NCI-H1417 treated with DMSO at 0.1 percent for 48 hours (cell line): ENCODE measurements around the gene CUL4A.

Source experiments
- DNase-seq: peaks from one replicate; lab custom pipeline; 2025; lab: John Stamatoyannopoulos, UW

The CUL4A gene

GRCh38 chr13:113179374-113180230, 29.8 kb upstream of the CUL4A start:
- no peak for DNase-seq

DNA sequence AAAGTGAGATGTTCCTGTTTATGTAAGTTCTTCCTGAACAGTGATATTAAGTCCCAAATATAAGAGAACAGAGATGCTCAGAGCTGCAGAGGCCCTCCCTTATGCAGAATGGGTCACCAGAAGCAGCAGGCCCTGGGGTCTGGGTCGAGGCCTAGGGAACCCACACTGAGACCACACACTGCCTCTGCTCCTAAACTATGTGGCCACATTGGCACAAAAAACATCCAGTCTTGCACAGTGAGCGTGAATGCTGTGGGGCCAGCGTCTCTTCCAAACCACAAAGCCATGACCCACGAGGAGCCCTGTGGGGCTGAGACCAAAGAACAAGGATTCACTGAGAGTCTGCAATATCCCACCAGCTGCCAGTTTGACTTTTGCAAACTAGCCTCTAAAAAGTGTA, 27.4 kb upstream of the CUL4A start:
- DNase-seq, result no peak

DNA sequence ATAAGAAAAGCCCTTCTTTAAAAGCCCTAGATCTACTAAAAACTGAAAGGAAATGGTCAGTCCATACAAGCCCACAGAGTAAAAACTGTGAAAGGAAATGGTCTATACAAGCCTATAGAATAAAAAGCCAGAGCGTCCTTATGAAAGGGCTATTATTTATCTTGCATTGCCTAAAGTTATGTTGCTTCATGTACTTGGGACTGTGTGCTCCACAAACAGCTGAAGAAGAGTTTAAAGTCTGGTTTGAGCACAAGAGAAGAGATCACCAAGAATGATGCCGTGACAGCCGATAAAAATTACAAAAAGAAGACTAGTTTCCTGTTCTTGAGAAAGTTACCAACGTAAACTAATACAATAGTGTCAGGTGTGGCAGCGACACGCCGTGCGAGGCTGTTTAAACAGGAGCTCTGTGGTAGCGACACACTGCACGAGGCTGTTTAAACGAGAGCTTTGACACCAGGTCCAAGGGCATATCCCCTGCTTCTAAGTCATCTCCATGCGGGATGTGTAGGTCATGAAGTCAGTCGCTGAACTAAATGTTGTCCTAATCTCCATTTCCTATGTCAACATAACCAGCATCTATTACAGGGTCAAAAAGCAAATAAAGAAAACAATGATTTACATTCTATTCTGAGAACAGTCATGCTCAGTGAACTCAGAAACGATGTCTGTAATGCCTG, 25.8 kb upstream of the CUL4A start:
- DNase-seq, result no peak

GRCh38 chr13:113184568-113185440, 24.6 kb upstream of the CUL4A start:
- no peak for DNase-seq

DNA sequence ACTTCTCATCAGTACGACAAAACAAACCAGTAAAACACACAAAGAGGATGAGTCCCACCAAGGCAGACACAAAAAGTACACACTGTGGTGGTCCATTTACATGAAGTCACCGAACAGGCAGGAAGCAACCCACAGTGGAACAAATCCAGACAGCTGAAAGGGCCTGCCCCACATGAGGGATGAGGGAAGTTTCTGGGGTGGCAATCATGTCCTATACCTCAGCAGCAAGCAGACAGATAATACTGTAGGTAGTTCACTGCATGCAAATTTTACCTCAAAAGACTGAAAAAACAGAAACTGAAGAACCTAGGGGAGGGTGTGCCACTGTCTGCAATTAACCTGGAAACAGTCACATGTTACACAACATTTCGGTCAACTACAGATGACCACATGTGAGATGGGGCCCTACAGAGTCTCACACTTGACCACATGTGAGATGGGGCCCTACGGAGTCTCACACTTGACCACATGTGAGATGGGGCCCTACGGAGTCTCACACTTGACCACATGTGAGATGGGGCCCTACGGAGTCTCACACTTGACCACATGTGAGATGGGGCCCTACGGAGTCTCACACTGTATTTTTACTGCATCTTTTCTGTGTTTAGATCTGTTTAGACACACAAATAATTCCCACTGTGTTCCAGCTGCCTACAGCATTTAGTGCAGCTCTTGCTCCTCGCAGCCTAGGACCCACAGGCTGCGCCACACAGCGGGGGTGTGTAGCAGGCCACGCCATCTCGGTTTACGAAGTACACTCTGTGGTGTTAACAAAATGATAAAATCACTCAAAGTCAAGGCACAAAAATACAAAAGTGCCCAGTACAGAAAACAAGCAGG, 23.1 kb upstream of the CUL4A start:
- no peak for DNase-seq

GRCh38 chr13:113187263-113187669, 22.1 kb upstream of the CUL4A start:
- no peak for DNase-seq

GRCh38 chr13:113187883-113188665, 21.3 kb upstream of the CUL4A start:
- no peak for DNase-seq

GRCh38 chr13:113190181-113190580, 19.2 kb upstream of the CUL4A start:
- DNase-seq, result no peak

GRCh38 chr13:113192279-113192678, 17.1 kb upstream of the CUL4A start:
- DNase-seq, result no peak

- no peak for DNase-seq
Measured at GRCh38 chr13:113192902-113193301, 16.5 kb upstream of the CUL4A start.

GRCh38 chr13:113195360-113195759, 14.1 kb upstream of the CUL4A start:
- DNase-seq, result no peak

GRCh38 chr13:113196970-113197737, 12.3 kb upstream of the CUL4A start:
- DNase-seq, result no peak

GRCh38 chr13:113201815-113202214, 7.6 kb upstream of the CUL4A start:
- DNase-seq, result no peak

- no peak for DNase-seq
Measured at GRCh38 chr13:113202912-113203311, 6.5 kb upstream of the CUL4A start.

DNA sequence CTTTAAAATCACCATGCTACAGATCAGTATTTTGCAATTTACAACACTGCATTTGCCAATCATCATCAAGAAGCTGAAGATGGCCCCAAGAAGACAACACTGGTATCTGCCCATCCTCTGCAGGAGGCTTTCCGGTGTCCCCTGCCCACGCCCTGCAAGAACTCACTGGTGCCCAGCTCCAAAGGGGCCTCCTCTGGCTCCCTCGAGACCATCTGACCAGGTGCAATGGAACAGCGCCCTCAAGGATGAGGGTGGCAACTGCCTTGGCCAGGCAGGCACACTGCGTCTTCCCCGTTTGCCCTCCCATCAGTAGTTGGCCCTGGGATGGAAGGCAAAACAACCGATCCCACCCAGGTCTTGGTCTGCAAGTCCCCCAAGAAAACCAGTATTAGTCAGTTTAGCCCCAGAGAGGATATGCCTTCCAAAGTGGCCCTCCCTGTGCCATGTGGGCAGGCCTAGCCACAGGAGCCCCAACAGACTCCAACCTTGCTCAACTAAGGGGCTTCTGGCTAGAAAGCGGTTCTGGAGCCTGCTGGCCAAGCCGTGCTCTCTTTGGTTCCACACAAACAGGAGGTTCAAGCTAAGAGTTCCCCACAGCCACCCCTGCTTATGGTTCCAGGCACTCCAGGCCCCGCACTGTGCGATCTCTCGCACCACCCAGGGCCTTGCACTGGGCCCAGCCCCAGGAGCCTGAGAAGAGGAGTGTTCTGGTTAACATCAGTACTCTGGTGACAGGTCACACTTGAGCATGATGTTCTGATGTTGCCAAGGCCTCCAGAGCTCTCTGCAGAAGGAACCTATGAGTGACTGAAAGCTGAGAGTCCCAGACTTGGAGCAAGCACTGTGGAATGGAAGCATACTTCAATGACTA, 5.7 kb upstream of the CUL4A start:
- no peak for DNase-seq

DNA sequence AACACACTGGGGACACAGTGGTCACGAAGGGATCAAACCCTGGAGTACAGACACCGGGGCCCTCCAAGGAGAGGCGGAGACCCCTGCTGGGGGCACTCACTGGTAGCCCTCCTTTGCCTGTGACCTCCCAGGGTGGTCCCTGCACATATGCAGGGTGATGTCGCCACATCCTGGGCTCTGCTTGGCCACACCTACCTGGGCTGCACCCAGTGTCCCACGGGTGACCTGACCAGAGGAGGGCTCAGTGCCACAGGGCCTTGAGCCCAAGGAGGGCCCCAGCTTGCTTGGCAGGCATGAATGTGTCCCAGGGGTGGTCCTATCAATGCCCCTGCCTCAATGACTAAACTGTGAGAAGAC, 5.1 kb upstream of the CUL4A start:
- no peak for DNase-seq

GRCh38 chr13:113205428-113205931, 3.9 kb upstream of the CUL4A start:
- DNase-seq, result no peak

DNA sequence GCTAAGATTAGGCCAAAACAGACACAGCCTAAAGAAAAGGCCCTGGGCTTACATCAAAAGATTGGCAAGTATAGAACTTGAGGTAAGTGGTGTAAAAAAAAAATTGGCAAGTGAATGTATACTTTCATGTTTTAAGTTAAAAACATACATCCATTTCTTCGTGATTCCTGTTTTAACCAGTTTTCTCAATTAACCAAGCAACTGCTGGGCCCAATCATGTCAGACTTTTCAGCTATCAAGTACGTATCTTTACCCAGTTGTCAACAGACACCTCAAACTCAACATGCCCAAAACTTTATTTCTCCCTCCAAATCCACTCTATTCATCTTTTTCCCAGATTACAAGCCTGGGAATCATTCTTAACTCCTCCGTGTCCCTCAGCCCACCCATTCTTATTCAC, 2.0 kb upstream of the CUL4A start:
- no peak for DNase-seq

DNA sequence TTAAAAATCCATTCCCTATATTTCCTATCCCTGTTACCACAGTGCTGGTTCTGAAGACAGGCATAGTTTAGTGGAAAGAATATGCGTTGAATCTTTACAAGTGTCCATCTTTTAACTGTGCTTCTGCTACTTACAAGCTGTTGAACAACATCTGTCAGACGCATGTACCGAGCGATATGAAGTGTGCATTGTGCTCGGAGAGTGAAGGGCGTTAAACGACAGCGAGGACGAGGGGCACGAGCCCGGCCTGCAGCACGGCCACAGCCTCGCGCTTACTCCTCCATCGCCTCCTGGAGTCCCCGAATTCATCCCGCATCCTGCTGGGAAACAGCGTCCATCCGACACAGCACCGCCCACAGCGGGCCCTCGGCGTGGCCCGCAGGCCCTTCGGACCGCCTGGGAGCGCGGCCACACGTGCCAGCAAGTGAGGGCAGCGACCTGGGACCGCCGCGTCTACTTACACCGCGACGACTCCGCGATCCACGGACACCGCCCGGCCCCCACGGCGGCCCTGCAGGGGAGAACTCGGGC, 1.5 kb upstream of the CUL4A start:
- peak; percentile 25 for DNase-seq
